GM10847 (cell line): ENCODE measurements around the gene DGKI.

Experiments
- POLR2A ChIP-seq: IDR thresholded peaks from 2 replicates; pipeline ENCODE4 v1.6.1; 2011; ENCODE audit not compliant: insufficient read length; ENCODE audit errors: extremely low read depth

Gene DGKI

DNA sequence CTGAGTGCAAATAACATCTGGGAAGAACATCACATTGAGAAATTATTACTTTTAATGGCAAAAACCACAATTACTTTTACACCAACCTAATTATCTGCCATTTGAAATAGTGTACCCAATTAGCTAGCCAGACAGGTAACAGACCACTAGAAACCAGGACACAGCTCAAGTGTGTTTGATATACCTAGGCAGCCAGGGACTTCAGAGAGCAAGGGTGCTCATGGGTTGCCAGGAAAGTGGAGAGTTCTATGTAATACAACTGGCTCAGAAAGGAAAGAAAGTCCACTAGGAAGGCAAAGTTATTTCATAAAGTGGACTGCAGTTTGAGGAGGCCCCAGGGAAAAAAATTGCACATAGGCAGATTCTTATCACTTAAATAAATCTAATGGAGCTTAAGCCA, 453.2 kb downstream of the DGKI start:
- no peak for TF ChIP-seq POLR2A

DNA sequence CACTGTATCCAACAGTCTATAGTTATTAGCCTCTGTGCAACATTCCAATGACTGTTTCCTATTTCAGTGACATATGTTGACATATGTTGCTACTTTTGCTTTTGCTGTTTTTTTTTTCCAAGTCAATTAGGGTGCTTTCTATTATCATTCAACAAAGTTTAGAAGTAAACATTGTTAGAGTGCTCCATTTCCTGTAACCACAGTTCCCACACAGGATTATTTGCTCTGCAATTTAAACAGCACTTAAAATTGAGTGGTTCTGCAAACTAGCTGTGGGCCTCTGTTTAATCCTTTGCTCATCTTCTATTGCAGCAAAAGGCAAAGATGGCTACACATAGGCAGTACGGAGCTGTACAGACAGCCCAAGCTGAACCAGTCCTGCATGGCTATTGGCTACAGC, 456.7 kb downstream of the DGKI start:
- no peak for TF ChIP-seq POLR2A

DNA sequence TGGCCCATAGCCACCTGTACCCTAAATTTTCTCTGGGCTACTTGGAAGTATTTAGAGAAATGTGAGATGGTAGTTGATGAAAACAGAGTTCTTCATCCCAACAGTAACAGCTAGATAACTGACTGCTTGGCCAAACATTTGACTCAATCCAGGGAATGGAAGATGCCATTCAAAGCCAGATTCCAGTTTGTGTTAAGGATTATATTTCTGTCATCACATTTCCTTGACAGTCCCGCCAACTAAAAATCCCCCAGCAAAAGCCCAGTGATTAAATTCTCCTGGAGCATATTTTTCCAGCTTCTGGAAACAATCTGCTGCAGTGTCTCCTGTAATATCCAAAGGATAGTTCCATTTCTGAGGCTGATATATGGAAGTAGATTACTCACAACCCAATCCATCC, 457.9 kb downstream of the DGKI start:
- no peak for TF ChIP-seq POLR2A

GRCh38 chr7:137386966-137387365, 459.8 kb downstream of the DGKI start:
- no peak for TF ChIP-seq POLR2A

- no peak for TF ChIP-seq POLR2A
These were observed 465.7 kb downstream of the DGKI start for GRCh38 chr7:137381045-137381444.

DNA sequence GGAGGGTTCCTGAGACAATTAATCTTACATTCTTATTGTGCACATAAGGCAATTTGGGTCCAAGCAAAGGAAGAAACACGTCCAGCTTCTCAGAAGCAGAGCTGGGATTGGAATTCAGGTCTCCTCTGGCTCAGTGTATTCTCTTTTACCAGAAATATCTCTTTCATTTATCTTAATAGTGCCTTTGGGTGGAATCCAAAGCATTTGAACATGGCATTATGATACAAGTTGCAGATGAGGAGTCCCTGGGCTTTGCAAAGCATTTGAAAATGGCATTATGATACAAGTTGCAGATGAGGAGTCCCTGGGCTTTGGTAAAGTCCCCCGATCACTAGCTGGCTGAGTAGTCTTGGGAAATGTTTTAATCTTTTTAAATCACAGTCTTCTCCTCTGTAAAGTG, 473.3 kb downstream of the DGKI start:
- no peak for TF ChIP-seq POLR2A

GRCh38 chr7:137371616-137372015, 475.2 kb downstream of the DGKI start:
- no peak for TF ChIP-seq POLR2A

DNA sequence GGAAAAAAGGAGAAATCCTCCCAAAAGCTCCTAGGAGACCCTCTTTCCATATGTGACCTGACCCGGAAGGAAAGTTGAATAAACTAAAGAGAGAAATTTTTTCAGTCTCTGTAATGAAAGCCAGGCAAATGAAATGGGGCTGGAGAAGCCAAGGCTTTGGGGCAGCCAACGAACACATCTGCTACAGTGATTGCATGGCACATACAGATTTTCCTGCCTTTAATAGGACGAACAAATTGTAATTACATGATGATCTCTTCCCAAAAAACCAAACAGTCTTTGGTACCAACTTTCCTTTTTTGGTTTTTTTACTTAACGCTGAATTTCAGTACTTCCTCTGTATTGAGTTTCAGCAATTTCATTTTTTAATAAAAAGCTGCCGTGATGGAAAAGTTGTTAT, 479.8 kb downstream of the DGKI start:
- no peak for TF ChIP-seq POLR2A

DNA sequence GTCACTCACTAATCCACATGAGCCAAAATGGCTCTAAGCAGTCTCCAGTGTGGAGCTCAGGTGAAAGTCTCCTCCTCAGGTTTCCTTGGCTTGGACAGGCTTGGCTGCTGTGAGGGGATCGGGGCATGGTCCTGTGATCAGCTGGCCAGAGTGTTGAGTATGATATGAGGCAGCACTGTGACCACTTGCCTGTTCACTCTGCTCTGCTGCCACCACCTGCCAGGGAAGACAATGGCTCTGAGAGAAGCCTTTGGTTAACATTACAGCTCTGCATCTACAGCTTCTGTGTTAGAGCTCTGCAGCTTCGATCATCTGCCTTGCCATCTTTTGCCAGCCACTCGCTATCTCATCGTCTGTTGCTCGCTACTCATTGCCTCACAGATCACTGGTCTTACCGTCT, 483.1 kb downstream of the DGKI start:
- no peak for TF ChIP-seq POLR2A

DNA sequence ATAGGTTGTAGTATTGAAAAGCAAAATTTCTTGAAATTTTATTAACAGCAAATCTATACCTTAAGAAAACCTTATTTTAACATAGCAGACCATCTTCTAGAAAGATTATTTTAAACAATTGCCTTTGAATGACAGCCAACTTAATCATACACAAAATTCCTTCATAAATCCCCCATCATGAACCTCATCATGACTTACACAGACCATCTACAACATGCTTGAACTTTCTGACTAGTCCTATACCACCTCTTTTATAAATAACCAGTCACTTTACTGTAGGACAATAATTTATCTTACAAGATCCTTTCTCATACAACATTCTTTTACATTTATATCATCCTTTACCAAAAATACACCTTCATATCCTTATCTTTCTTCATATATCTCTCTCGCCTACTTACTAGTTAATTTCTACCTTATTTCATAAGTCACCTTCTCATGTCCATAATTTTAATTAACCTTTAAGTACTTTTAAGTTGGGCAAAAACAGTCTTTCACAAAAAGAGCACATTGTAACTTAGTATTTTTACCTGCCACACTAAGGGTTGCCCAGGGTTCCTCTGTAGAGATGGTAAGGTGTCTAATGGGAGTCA, 486.6 kb downstream of the DGKI start:
- TF ChIP-seq POLR2A: no peak

- TF ChIP-seq POLR2A: no peak
These were observed 491.8 kb downstream of the DGKI start for GRCh38 chr7:137354961-137355360.

- TF ChIP-seq POLR2A: no peak
These were observed 492.4 kb downstream of the DGKI start for GRCh38 chr7:137354396-137354795.

DNA sequence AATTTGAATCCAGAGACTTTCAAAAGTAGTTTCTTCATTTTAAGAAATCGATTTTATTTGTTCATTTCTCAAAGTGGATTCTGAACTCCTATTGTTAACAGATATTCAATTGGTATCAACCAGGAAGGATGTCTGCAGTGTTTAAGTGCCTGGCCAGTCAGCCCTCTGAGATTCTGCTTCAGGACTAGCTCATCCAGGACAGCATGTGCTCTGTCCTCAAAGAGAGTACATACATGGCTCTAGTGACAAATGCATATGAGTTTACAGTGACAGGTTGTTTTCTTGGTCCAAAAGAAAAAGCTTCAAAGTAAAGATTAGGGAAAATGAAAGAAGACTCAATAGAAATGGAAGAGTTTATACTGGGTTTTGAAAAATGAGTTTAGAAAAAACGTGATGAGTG, 494.8 kb downstream of the DGKI start:
- no peak for TF ChIP-seq POLR2A

GRCh38 chr7:137345799-137346449, 500.9 kb downstream of the DGKI start:
- no peak for TF ChIP-seq POLR2A

- no peak for TF ChIP-seq POLR2A
These were observed 503.4 kb downstream of the DGKI start, which contains the start of gene PTN for GRCh38 chr7:137343281-137343841. Gene PTN, minus strand, starts transcription at chr7:137343733. Its CDS starts 88,760 bp downstream, at chr7:137254973.

DNA sequence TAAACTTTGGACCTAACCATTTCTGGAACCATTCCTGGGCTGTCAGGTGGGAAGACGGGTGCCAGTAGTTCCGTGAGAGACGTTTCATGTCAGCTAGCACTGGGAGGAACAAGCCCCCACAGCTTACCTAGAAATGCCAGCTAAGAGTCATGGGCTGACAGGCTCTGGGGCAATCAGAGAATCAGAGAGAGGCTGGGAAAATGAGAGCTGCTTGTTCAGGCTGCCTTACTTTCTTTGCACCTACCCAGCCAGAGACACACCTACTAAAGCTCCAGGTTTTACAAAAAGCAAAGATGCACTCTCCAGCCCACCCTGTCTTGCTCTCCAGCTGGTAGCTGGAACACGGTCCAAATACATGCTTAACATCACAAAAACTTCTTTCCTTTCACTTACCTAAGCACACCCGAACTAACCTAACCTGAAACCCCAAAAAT, 503.9 kb downstream of the DGKI start:
- TF ChIP-seq POLR2A: no peak

GRCh38 chr7:137342265-137342664, 504.5 kb downstream of the DGKI start:
- TF ChIP-seq POLR2A: no peak
